Lower leg skin (tissue), 3 donors: ENCODE data around the gene MAN2A2.

ENCODE experiments used
- CTCF ChIP-seq, 3 donors: fragments of 450-650 bp; IDR thresholded peaks; one replicate each; pipeline ENCODE4 v1.5.1; 2016; ENCODE audit warnings: antibody characterized with exemption in 3 of 3, mild to moderate bottlenecking in 3 of 3, moderate library complexity in 2 of 3
- POLR2A ChIP-seq, 2 donors: fragments of 450-650 bp; IDR thresholded peaks; one replicate each; pipeline ENCODE4 v1.6.1; 2016 to 2017; ENCODE audit warnings: antibody characterized with exemption in 2 of 2, mild to moderate bottlenecking in 1 of 2, moderate library complexity in 1 of 2

DNA sequence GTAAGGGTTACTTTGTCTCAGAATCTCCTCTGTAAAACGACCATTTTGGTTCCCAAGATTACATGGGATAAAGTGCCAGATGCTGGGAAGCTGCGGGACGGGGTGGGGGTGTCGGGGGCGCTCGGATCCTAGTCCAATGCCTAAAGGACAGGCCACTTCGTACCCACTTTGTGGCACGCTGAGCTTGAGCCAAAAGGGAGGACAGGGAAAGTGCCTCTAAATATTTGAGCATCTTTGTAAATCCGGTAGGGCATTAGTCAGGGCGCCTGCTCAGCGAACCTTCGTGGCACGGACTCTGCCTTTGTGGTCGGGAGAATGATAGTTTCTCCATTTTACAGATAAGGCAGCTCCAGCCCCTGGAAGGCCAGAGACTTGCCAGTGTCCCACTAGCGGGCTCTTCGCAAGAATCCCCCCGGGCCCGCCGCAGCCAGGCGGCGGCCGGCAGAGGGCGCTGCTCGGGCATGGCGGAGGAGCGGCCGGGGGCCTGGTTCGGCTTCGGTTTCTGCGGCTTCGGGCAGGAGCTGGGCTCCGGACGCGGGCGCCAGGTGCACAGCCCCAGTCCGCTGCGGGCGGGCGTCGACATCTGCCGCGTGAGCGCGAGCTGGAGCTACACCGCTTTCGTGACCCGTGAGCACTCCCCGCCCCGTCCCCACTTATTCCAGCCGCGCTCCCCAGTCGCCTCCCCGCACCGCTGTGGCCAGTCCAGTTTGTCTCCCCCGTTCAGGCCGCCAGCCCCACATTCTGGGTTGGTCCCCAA is 53.4 kb downstream of the MAN2A2 start:
- TF ChIP-seq CTCF (IDR thresholded peaks at IDR 0.05), result peak in 1 of 3 donors; percentile 58
- TF ChIP-seq POLR2A (IDR thresholded peaks at IDR 0.05), result no peak
